Motor neuron (in vitro differentiated cells): ENCODE results near the gene IRF3. TPM values are rescaled to one million over a fixed set of nuclear protein-coding genes. Genes with fewer than 3 reads are reported as not detected.
"Not testable (repeated sequence)": the region's sequence is repeated elsewhere in the genome, so short reads cannot be mapped to it uniquely, and the experiment has no call there.

Source experiments
- ATAC-seq, 8 experiments: fragments of 200-7000 bp; cut with Tn5 transposase; replicated peaks in 6 of 8; 2 replicates each; pipeline ENCODE4 v1.8.0; 2021; ENCODE audit warnings: mild to moderate bottlenecking in 8 of 8, moderate library complexity in 8 of 8
- H3K27ac ChIP-seq, 2 donors: fragments of 250-450 bp; sonication (Bioruptor Pico); 2 replicates each; pipeline ENCODE4 v1.9.0; 2021; ENCODE audit warnings: antibody characterized with exemption in 2 of 2, mild to moderate bottlenecking in 2 of 2, moderate library complexity in 1 of 2
- H3K4me1 ChIP-seq, 2 donors: fragments of 250-450 bp; sonication (Bioruptor Pico); replicated peaks in 1 of 2; 2 replicates each; pipeline ENCODE4 v1.6.1; 2021; ENCODE audit warnings: antibody characterized with exemption in 2 of 2, mild to moderate bottlenecking in 2 of 2, moderate library complexity in 1 of 2
- H3K4me3 ChIP-seq, 5 donors: fragments of 250-450 bp; sonication (Bioruptor Pico); 2 replicates each; pipeline ENCODE4 v1.9.0; 2021; ENCODE audit warnings: antibody characterized with exemption in 5 of 5, mild to moderate bottlenecking in 5 of 5, moderate library complexity in 4 of 5
- WGBS, 10 experiments: fragments of 450-650 bp; shearing (Covaris generic); methylation state at CpG; one replicate each; pipeline ENCODE4 v1.0.0; 2022; 5-methylcytosine and 5-hydroxymethylcytosine counted together
- in situ Hi-C, 9 experiments: fragments of 400-800 bp; cut with MboI; loops; one replicate each; pipeline ENCODE4 v1.15.0; 2021; ENCODE audit warnings: low sequenced_read_pairs in 9 of 9, low pct_unique_long_range_greater_than_20kb in 2 of 9; ENCODE audit not compliant: unreplicated experiment in 9 of 9
- total RNA-seq, 8 experiments: library from RNA; unstranded; fragments of 300-600 nt; gene quantifications; 2 replicates each; pipeline versions ENCODE4 v1.2.3 to v1.2.4, GENCODE V29; 2022

Gene IRF3
- total RNA-seq, 8 experiments from 2014 or later, result 40.8 to 110 (median 53.4) TPM

DNA sequence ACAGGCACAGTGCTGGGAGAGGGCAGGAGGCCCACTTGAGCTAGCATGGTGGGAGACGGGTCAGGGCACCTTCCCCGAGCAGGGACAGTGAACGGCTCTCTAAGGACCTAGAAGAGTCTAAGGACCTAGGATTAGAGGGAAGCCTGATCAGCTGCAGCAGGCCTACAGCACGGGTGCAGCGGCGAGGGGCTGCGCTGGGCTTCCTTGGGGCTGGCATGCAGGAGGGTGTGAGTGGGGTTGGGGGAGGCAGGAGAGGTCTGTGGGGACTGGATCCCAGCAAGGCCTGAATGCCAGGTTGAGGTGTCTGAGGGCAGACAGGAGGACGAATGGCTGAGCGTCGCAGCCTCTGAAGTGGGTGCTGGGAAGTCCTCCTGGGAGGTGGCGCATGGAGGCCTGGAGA, 20.1 kb downstream of the IRF3 start:
- H3K4me1 ChIP-seq, result peaks cover 11 to 16% of the 10 kb centered on the region in 2 donors
- H3K27ac ChIP-seq, result no peak overlapping the region
- H3K4me3 ChIP-seq, result no peak overlapping the region
- in situ Hi-C loops, result no loop called here
- ATAC-seq, result no peak
- WGBS, 10 experiments, result 80% methylated on average over 1 of the region's 11 CpGs; no CpG with 5 or more reads in 9 of the 10 experiments

DNA sequence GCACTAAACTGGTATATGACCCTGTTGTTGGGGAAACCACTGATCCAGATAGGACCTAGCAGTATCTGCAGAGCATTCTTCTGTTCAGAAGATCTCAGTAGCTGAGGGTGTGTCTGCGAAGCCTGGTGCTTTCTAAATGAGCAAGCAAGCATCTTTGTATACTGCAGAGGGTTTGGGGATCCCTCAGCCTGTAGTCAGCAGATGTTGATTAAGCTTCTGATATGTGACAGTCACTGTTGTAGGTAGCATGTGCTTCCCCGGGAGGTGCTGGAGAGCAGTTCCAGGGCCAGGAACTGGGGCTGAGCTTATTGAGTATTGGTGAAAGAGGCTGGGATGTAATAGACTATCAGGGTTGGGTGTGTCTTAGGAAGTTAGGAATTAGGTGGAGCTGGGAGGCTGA, 22.2 kb downstream of the IRF3 start:
- Histone ChIP-seq H3K4me3 (peak overlapping the region in 1 of 5 donors; percentile 78), H3K27ac (no peak overlapping the region), H3K4me1 (peaks cover 15 to 17% of the 10 kb centered on the region in 2 donors)
- whole genome bisulfite sequencing, 10 experiments, result 40 to 100% (median 83%) methylated on average over 1 to 2 of the region's 2 CpGs; no CpG with 5 or more reads in 1 of the 10 experiments
- ATAC-seq, result no peak
- in situ Hi-C loops, result no loop called here

DNA sequence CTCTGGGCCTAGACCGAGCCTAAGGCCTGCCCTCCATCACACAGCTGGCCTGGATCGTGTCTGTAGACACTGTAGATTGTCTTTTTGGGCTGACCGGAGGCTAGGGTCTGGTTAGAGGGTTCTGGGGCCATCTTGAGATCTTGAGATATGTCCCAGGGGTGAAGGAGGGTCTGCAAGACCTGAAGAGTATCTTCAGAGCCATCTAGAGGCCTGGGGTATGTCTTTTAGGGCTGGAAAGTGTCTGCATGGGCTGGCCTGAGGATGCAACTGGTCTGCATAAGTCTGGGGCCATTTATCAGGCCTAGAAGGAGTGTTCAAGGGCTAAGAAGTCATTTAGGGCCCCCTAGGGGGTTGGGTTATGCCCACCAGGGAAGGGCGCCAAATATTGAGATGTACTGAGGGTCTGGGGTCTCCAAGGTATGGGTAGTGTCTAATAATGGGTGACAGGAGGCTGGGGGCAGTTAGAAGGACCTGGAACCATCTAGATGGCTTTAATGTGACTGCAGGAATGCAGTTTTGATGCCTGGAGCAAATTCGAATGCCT, 23.1 kb downstream of the IRF3 start:
- in situ Hi-C loops, result no loop called here
- H3K4me1 ChIP-seq, result peaks cover 19 to 22% of the 10 kb centered on the region in 2 donors
- WGBS, 10 experiments, result 0 to 17% (median 2%) methylated on average over 1 to 3 of the region's 5 CpGs; no CpG with 5 or more reads in 2 of the 10 experiments
- peak overlapping the region; percentile 85 to 97 for H3K27ac ChIP-seq
- no peak for ATAC-seq
- peak overlapping the region; percentile 73 to 95 (median 87) for H3K4me3 ChIP-seq

DNA sequence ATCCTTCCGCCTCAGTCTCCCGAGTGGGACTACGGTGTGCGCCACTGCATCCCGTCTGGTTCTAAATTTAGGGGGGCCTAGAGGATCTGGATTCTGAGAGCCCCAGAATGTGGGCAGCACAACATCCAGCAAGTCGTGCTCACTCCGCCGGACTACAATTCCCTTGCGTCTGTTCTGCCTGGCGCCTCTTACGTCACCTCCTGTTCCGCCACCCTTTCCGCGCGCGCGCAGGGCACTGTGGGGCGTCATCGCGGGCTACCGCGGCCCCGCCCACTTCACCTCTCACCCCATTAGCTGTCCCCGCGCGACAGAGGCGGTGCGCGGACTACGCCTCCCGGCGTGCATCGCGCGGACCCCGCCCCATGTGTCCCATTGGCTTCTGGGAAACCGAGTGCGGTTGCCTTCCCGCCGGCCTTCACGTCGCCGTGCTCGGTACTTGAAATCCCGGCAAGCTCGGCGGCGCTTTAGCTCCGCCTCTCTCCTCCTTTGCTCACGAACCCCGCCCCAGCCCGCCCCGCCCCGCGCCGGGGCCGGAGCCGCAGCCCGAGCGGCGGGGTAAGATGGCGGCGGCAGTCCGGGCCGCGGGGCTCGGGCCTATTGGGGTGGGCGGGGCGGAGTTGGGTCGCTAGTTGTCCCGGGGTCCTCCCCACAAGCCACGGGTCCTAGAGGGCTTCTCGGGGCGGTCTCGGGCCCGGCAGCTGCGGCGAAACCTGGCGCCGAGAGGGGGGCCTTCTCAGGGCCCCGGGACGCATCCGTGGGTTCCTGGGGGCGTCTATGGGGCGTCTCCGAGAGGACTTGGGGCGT, 23.8 kb downstream of the IRF3 start, which contains the start of gene SCAF1:
Gene SCAF1 (plus strand): TSS at position 522 of the 804 bp plus-strand sequence. CDS start 2,818 bp downstream, outside the sequence.
- in situ Hi-C loops, result no loop called here
- 0 to 1% (median 0%) methylated on average over 3 to 15 of the region's 87 CpGs; no CpG with 5 or more reads in 4 of the 10 experiments for WGBS, 10 experiments
- peak; percentile 30 to 64 (median 54) for ATAC-seq
- Histone ChIP-seq H3K27ac (peak within 1 kb of the TSS; percentile 85 to 98), H3K4me3 (peak within 1 kb of the TSS; percentile 73 to 95 (median 87)), H3K4me1 (peaks cover 19 to 24% of the 10 kb centered on the region in 2 donors)

DNA sequence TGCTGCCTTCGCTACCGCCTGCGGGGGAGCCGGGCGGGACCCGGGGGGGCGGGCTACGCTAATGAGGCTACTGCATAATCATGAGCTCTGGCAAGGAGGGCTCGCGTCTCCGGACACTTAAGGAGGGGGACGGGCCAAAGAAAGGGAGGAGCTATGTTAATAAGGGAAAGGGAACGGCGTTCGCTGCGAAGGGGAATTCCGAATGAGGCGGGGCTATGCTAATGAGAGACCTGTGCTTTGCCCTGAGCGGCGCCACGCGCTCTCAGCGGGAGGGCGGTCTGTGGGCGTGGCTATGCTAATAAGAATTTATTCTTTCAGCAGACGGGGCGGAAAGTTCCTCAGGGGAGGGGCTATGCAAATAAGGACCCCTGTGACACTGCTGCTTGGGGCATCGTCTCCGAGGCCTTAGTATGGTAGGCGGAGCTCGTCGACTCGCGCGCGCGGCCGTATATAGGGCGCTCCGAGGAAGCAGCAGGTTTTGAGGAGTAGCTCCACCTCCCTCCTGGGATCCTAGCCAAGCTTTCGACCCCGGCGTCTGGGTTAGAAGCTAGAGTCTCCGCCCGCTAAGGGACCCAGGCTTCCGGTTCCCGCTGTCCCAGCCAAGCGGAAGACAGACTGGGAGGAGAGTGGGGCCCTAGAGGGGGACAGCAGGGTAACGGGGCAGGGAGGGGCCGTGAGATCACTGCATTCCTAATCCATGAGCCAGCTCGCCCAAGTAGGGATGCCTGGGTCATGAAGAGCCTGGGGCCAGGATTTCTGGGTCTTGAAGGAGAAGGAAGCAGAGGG, 25.4 kb downstream of the IRF3 start, which contains the start of gene RRAS:
Gene RRAS (minus strand): TSS at position 31 of the 786 bp plus-strand sequence. CDS start 45 bp downstream, outside the sequence.
- Histone ChIP-seq H3K27ac (peak within 1 kb of the TSS; percentile 82 to 98), H3K4me1 (peaks cover 33% of the 10 kb centered on the region in 2 donors), H3K4me3 (peak within 1 kb of the TSS; percentile 27 to 42 (median 39))
- peak; percentile 54 to 79 (median 76) for ATAC-seq
- 0 to 10% (median 0%) methylated on average over 2 to 17 of the region's 51 CpGs; no CpG with 5 or more reads in 5 of the 10 experiments for WGBS, 10 experiments
- in situ Hi-C loops, result no loop called here

DNA sequence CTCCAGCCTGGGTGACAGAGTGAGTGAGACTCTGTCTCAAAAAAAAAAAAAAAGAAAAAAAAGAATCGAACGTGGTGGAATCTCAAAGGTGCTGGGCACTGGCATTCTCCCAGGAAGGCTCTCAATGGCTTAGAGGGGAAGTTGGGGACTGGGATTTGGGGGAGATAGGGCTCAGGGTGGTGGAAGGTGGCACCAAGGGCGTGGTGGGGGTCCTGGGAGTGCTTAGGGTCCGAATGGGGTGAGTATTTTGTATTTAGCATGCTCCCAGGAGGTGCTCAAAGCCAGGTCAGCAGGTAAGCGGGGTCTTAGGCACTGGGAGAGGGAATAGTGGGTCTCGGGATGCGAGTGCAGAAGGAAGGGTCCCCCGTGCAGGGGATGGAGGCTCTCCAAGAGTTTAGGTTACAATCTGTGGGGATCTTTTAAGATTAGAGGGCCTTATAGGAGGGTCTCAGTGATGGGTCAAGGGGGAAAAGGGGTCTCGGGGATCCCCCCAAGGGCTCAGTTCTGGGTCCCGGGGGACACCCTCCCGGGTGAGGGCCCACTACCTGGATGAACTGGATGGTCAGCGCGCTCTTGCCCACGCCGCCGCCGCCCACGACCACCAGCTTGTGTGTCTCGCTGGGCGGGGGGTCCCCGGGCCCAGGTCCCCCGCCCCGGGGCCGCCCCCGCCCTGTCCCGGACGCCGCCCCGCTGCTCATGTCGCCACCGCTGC, 26.1 kb downstream of the IRF3 start:
- in situ Hi-C loops, result no loop called here
- peaks cover 33% of the 10 kb centered on the region in 2 donors for H3K4me1 ChIP-seq
- peak overlapping the region; percentile 26 to 41 (median 39) for H3K4me3 ChIP-seq
- ATAC-seq, result no peak
- peak overlapping the region in 1 of 2 donors; percentile 48 for H3K27ac ChIP-seq
- WGBS, 10 experiments, result 30% methylated on average over 2 of the region's 31 CpGs; no CpG with 5 or more reads in 9 of the 10 experiments

DNA sequence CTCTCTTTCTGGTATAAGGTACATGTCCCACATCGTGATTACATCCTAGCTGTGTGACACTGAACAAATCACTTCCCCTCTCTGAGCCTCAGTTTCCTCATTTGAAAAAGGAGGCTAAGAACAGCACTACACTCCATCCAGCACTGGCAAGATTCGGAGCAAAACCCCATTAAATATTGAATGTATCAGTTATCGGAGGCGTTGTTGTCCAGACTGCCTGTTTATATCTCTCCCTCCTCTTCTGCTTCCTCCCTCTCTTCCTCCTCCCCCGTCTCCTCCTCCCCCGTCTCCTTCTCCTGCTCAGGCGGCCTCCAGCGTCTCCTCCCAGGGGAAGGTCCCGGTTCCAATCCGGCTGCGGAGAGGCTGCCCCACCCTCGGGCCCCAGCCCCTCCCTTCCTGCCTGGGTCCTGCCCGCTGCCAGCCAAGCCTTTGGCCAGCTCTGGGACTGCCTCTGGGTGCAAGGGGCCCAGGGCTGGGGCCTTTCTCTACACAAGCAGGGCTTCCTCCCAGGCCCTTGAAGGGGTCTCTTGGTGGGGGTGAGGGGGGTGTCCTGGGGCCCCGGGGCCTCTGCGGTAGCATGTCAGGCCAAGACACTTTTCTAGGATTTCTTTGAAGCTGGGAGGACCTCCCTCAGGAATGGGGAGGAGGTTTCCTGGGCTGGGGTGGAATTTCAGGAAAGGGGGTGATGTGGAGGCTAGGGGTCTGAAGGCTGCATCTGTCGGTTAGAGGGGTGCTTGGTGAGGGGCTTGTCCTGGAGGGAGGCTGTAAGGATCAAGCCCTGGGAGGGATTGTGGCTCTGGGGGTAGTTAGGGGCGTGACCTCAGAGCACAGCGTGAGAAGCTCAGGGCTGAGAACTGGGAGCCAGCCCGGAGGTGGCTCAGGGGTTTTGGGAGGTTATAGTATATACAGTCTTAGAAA, 27.6 kb downstream of the IRF3 start:
- H3K4me3 ChIP-seq, result no peak overlapping the region
- 7 to 20% (median 10%) methylated on average over 1 to 6 of the region's 19 CpGs; no CpG with 5 or more reads in 6 of the 10 experiments for WGBS, 10 experiments
- peak in 2 of 8 experiments; percentile 4 to 6 for ATAC-seq
- peaks cover 29 to 31% of the 10 kb centered on the region in 2 donors for H3K4me1 ChIP-seq
- no peak overlapping the region for H3K27ac ChIP-seq
- in situ Hi-C loops, result no loop called here

DNA sequence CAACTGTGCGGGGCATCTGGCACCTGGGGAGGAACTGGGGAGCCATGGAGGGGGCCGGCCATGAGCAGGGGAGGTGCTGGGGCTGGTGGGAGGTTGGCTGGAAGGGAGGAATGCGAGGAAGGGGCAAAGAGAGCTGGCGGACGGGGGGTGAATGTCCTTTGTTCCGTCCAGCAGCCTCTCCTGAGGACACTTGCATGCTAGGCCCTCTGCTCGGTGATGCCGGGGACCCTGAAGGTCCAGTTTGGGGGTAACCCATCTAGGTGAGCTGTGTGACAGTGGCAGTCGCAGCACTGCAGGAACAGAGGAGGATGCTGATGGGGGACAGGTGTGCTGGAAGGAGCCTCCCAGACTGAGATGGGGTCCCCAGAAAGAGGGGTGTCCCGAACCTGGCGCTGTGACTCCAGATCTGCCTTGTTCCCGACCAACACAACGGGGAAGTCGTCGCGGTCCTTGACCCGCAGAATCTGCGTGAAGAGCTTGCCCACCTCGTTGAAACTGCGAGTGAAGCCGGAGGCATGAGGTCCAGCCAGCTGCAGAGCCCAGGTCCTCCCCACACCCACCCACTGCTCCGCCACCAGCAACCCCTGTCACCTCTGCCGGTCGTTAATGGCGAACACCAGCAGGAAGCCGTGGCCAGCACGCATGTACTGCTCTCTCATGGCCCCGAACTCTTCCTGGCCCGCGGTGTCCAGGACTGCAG, 29.3 kb downstream of the IRF3 start:
- 100% methylated on average over 2 of the region's 30 CpGs; no CpG with 5 or more reads in 9 of the 10 experiments for WGBS, 10 experiments
- in situ Hi-C loops, result no loop called here
- Histone ChIP-seq H3K27ac (peak overlapping the region in 1 of 2 donors; percentile 10), H3K4me1 (peaks cover 24 to 26% of the 10 kb centered on the region in 2 donors), H3K4me3 (no peak overlapping the region)
- ATAC-seq, result no peak

DNA sequence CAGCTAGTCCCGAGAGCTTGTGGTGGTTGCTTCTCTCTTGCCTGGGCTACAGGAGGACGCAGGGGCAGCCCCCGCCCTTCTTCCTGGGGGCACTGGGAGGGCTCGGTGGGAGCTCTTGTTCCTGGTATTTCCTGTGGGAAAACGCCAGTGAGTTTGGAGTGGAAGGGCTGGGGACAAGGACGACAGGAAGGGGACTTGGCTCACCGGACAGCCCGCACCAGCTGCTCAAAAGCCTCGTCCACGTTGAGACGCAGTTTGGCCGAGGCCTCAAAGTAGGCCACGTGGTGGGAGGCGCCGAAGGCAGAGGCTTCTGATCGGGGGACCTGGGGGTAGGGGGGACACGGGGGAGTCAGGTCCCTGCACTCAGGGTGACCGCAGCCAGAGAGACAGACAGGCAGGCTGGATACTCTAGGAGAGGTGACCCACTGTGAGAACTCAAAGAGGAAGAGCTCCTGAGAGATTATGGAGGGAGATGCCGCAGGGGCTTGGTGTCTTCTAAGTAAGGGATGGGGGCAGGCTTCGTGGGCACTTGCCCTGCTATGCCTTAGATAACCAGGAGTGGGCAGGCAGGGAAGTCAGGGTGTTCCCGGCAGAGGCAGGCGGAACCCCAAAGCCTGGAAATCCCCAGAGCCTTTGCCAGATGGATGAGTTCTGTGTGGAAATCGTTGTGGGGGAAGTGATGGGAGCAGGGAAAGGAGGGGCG, 30.0 kb downstream of the IRF3 start:
- Histone ChIP-seq H3K27ac (no peak overlapping the region), H3K4me3 (no peak overlapping the region), H3K4me1 (peaks cover 17 to 21% of the 10 kb centered on the region in 2 donors)
- ATAC-seq, result no peak
- in situ Hi-C loops, result no loop called here
- 60% methylated on average over 1 of the region's 24 CpGs; no CpG with 5 or more reads in 9 of the 10 experiments for WGBS, 10 experiments

DNA sequence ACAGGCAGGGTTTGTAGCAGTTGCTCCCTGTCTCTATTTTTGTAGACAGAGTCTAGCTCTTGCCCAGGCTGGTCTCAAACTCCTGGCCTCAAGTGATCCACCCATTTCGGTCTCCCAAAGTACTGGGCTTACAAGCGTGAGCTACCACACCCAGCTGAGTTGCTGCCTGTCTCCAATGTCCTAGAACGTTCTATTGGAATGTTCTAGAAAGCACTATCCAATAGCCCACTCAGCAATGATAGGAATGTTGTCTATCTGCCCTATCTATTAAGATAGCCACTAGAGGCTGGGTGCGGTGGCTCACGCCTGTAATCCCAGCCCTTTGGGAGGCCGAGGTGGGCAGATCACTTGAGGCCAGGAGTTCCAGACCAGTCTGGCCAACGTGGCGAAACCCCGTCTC, 32.4 kb downstream of the IRF3 start:
- in situ Hi-C loops, H3K4me3 ChIP-seq, H3K27ac ChIP-seq: not testable (repeated sequence)
- H3K4me1 ChIP-seq, result peaks cover 15 to 16% of the 10 kb centered on the region in 2 donors
- peak in 2 of 8 experiments; percentile 4 to 7 for ATAC-seq
- 39 to 96% (median 78%) methylated on average over 1 to 9 of the region's 9 CpGs; no CpG with 5 or more reads in 5 of the 10 experiments for WGBS, 10 experiments
